HepG2 (cell line): ENCODE measurements around the gene ACSL5. TPM values are rescaled to one million over a fixed set of nuclear protein-coding genes. Genes with fewer than 3 reads are reported as not detected.

Experiments used
- AGO2 ChIP-seq: fragments of 200-400 bp; formaldehyde crosslinking; optimal IDR thresholded peaks from 2 replicates; pipeline ENCODE3; 2017; ENCODE audit warnings: mild to moderate bottlenecking, low read depth, low read length, moderate library complexity
- CREM ChIP-seq, 2 experiments: sonication (generic) in 1 of 2; formaldehyde crosslinking in 1 of 2; IDR thresholded peaks; 2 replicates each; pipeline versions ENCODE4 v1.4.0 to v1.6.1; 2016 to 2020; ENCODE audit warnings: antibody characterized with exemption in 1 of 2, mild to moderate bottlenecking in 1 of 2, missing genetic modification reagents in 1 of 2
- HES4 ChIP-seq: sonication (generic); formaldehyde crosslinking; IDR thresholded peaks from 2 replicates; pipeline ENCODE4 v1.9.0; 2021; ENCODE audit warnings: mild to moderate bottlenecking, missing genetic modification reagents, borderline replicate concordance
- IKZF1 ChIP-seq: fragments of 450-650 bp; IDR thresholded peaks from 2 replicates; pipeline ENCODE4 v1.7.1; 2016
- NCOA5 ChIP-seq: sonication (generic); formaldehyde crosslinking; IDR thresholded peaks from 2 replicates; pipeline ENCODE4 v1.4.0; 2020; ENCODE audit warnings: missing genetic modification reagents
- PPARG ChIP-seq: conservative IDR thresholded peaks from 2 replicates; pipeline ENCODE4 v1.6.1; 2016; ENCODE audit warnings: missing biosample characterization, missing genetic modification reagents
- REXO4 ChIP-seq: sonication (generic); formaldehyde crosslinking; IDR thresholded peaks from 2 replicates; pipeline ENCODE4 v1.8.0; 2022; ENCODE audit warnings: missing genetic modification reagents, mild to moderate bottlenecking, borderline replicate concordance
- RXRA ChIP-seq: sonication (generic); formaldehyde crosslinking; IDR thresholded peaks from 2 replicates; pipeline ENCODE4 v1.5.1; 2020; ENCODE audit warnings: missing genetic modification reagents
- SOX6 ChIP-seq, 2 experiments: fragments of 450-650 bp in 1 of 2; sonication (generic) in 1 of 2; formaldehyde crosslinking in 1 of 2; IDR thresholded peaks; 2 replicates each; pipeline versions ENCODE4 v1.4.0 to v1.6.1; 2017 to 2020; ENCODE audit warnings: antibody characterized with exemption in 1 of 2, mild to moderate bottlenecking in 1 of 2, missing genetic modification reagents in 1 of 2
- SPEN ChIP-seq: sonication (generic); formaldehyde crosslinking; IDR thresholded peaks from 2 replicates; pipeline ENCODE4 v1.5.1; 2020; ENCODE audit warnings: low read depth, mild to moderate bottlenecking, missing genetic modification reagents
- TAF15 ChIP-seq: fragments of 200-400 bp; formaldehyde crosslinking; IDR thresholded peaks from one replicate; pipeline ENCODE4 v1.6.1; 2018; ENCODE audit warnings: mild to moderate bottlenecking, low read depth, low read length; ENCODE audit not compliant: poor library complexity, severe bottlenecking
- THAP11 ChIP-seq: IDR thresholded peaks from 2 replicates; pipeline ENCODE4 v1.6.1; 2016; ENCODE audit warnings: missing biosample characterization, missing genetic modification reagents
- ZBTB1 ChIP-seq: sonication (generic); formaldehyde crosslinking; IDR thresholded peaks from 2 replicates; pipeline ENCODE4 v1.4.0; 2020; ENCODE audit warnings: missing genetic modification reagents, borderline replicate concordance
- ZNF292 ChIP-seq: sonication (generic); formaldehyde crosslinking; IDR thresholded peaks from 2 replicates; pipeline ENCODE4 v1.8.1; 2022; ENCODE audit warnings: mild to moderate bottlenecking, low read depth, missing genetic modification reagents, borderline replicate concordance
- ZNF333 ChIP-seq: sonication (generic); formaldehyde crosslinking; IDR thresholded peaks from 2 replicates; pipeline ENCODE4 v1.4.0; 2020; ENCODE audit warnings: mild to moderate bottlenecking, missing genetic modification reagents, borderline replicate concordance
- ZNF530 ChIP-seq: sonication (generic); formaldehyde crosslinking; IDR thresholded peaks from 2 replicates; pipeline ENCODE4 v1.5.0; 2020; ENCODE audit warnings: low read depth, mild to moderate bottlenecking, missing genetic modification reagents
- ZNF549 ChIP-seq: sonication (generic); formaldehyde crosslinking; IDR thresholded peaks from 2 replicates; pipeline ENCODE4 v1.5.0; 2020; ENCODE audit warnings: missing genetic modification reagents
- ZNF652 ChIP-seq: IDR thresholded peaks from 2 replicates; pipeline ENCODE4 v1.6.1; 2016; ENCODE audit warnings: low read depth, borderline replicate concordance
- polyA plus RNA-seq, 8 experiments: library from polyadenylated mRNA; depleted of rRNA in 3 of 8; stranded (reverse) in 7 of 8; unstranded in 1 of 8; fragments of >200 nt; fragmentation: Illumina TruSeq in 4 of 8; extraction: Trizol in 4 of 8; gene quantifications; 2 replicates each; pipeline versions ENCODE4 v1.2.1 to v1.2.3, GENCODE V29; 2011 to 2016; ENCODE audit warnings: low read depth in 4 of 8, missing spikeins in 1 of 8, mixed read lengths in 1 of 8; ENCODE audit not compliant: insufficient read depth in 1 of 8
- total RNA-seq, 5 experiments: library from RNA; depleted of rRNA; stranded (reverse); fragments of >200 nt; fragmentation: Illumina TruSeq; extraction: Trizol; gene quantifications; 2 replicates each; pipeline ENCODE4 v1.2.3, GENCODE V29; 2016; ENCODE audit warnings: low read depth in 1 of 5
- TF ChIP-seq, protein P1 (sequence below): sonication (generic); formaldehyde crosslinking; IDR thresholded peaks from 2 replicates; pipeline ENCODE4 v1.9.0; 2021; ENCODE audit warnings: missing genetic modification reagents, borderline replicate concordance
- TF ChIP-seq, protein P2 (sequence below): IDR thresholded peaks from 2 replicates; pipeline ENCODE4 v1.6.1; 2016; ENCODE audit warnings: low read depth, borderline replicate concordance
- TF ChIP-seq, protein P3 (sequence below): sonication (generic); formaldehyde crosslinking; IDR thresholded peaks from 2 replicates; pipeline ENCODE4 v1.5.0; 2020; ENCODE audit warnings: mild to moderate bottlenecking, missing genetic modification reagents
- TF ChIP-seq, protein P4 (sequence below): sonication (generic); formaldehyde crosslinking; IDR thresholded peaks from 2 replicates; pipeline ENCODE4 v1.8.1; 2023; ENCODE audit warnings: mild to moderate bottlenecking, inconsistent platforms, moderate library complexity, missing genetic modification reagents, borderline replicate concordance
- TF ChIP-seq, protein P5 (sequence below): sonication (generic); formaldehyde crosslinking; IDR thresholded peaks from 2 replicates; pipeline ENCODE4 v1.4.0; 2020; ENCODE audit warnings: missing genetic modification reagents
- TF ChIP-seq, protein P6 (sequence below): sonication (generic); formaldehyde crosslinking; IDR thresholded peaks from 2 replicates; pipeline ENCODE4 v1.4.0; 2020; ENCODE audit warnings: mild to moderate bottlenecking, missing genetic modification reagents, borderline replicate concordance

ACSL5 gene
- total and polyA plus RNA-seq, 2 of the 13 experiments (the other 11 are each of a cell fraction or from before 2014, with no cell fraction given) = 56.4 to 82.5 TPM

DNA sequence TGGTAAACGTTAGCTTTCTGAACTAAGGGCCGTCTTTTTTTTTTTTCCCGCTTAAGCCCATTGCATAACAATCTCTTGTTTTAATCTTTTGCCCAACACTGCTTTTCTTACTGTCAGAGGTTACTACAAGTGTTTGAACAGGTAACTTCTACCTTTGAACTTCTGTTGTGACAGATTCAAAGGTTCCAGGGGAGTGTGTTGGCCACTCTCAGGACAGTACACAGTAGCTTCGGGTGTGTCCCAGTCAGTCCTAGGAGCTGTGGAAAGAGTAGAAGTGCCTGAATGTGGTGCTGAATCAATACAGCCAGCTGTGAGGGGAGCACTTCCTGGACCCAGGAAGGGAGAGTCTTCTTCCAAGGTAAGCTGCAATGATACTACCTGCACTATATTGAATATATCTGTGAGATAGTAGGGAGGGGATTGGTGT, at the start of gene ACSL5 (continued):
- TF ChIP-seq IKZF1 (no peak), RXRA (peak; percentile 56; the same call in 1 of the 2 replicates), ZNF333 (CRISPR knock-in tag) (no peak), PPARG (CRISPR knock-in tag) (peak; percentile 72), REXO4 (CRISPR knock-in tag) (no peak), ZNF652 (CRISPR knock-in tag) (0 out of 2 replicates have a peak, but pooled peaks have one; percentile 15), ZNF292 (peak; percentile 82; the same call in 1 of the 2 replicates), CREM (IDR thresholded peaks at IDR 0.05) (peak; percentile 90), CREM (CRISPR knock-in tag; IDR thresholded peaks at IDR 0.05) (no peak), AGO2 (no peak), SOX6 (IDR thresholded peaks at IDR 0.05) (no peak), SOX6 (CRISPR knock-in tag; IDR thresholded peaks at IDR 0.05) (peak; percentile 96), SPEN (CRISPR knock-in tag) (no peak), THAP11 (CRISPR knock-in tag) (peak; percentile 75), ZNF549 (no peak), TAF15 (no peak), ZNF530 (CRISPR knock-in tag) (no peak), ZBTB1 (CRISPR knock-in tag) (no peak), HES4 (no peak), NCOA5 (CRISPR knock-in tag) (no peak)
- TF ChIP-seq, protein P1, sequence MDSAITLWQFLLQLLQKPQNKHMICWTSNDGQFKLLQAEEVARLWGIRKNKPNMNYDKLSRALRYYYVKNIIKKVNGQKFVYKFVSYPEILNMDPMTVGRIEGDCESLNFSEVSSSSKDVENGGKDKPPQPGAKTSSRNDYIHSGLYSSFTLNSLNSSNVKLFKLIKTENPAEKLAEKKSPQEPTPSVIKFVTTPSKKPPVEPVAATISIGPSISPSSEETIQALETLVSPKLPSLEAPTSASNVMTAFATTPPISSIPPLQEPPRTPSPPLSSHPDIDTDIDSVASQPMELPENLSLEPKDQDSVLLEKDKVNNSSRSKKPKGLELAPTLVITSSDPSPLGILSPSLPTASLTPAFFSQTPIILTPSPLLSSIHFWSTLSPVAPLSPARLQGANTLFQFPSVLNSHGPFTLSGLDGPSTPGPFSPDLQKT (CRISPR knock-in tag) = no peak
- TF ChIP-seq, protein P2, sequence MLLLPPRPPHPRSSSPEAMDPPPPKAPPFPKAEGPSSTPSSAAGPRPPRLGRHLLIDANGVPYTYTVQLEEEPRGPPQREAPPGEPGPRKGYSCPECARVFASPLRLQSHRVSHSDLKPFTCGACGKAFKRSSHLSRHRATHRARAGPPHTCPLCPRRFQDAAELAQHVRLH = no peak
- TF ChIP-seq, protein P3, sequence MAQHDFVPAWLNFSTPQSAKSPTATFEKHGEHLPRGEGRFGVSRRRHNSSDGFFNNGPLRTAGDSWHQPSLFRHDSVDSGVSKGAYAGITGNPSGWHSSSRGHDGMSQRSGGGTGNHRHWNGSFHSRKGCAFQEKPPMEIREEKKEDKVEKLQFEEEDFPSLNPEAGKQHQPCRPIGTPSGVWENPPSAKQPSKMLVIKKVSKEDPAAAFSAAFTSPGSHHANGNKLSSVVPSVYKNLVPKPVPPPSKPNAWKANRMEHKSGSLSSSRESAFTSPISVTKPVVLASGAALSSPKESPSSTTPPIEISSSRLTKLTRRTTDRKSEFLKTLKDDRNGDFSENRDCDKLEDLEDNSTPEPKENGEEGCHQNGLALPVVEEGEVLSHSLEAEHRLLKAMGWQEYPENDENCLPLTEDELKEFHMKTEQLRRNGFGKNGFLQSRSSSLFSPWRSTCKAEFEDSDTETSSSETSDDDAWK (CRISPR knock-in tag) = no peak
- TF ChIP-seq, protein P4, sequence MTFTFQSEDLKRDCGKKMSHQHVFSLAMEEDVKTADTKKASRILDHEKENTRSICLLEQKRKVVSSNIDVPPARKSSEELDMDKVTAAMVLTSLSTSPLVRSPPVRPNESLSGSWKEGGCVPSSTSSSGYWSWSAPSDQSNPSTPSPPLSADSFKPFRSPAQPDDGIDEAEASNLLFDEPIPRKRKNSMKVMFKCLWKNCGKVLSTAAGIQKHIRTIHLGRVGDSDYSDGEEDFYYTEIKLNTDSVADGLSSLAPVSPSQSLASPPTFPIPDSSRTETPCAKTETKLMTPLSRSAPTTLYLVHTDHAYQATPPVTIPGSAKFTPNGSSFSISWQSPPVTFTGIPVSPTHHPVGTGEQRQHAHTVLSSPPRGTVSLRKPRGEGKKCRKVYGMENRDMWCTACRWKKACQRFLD (CRISPR knock-in tag) = no peak
- TF ChIP-seq, protein P5, sequence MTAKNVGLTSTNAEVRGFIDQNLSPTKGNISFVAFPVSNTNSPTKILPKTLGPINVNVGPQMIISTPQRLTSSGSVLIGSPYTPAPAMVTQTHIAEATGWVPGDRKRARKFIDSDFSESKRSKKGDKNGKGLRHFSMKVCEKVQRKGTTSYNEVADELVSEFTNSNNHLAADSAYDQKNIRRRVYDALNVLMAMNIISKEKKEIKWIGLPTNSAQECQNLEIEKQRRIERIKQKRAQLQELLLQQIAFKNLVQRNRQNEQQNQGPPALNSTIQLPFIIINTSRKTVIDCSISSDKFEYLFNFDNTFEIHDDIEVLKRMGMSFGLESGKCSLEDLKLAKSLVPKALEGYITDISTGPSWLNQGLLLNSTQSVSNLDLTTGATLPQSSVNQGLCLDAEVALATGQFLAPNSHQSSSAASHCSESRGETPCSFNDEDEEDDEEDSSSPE (CRISPR knock-in tag) = peak; percentile 65; the same call in 1 of the 2 replicates
- TF ChIP-seq, protein P6, sequence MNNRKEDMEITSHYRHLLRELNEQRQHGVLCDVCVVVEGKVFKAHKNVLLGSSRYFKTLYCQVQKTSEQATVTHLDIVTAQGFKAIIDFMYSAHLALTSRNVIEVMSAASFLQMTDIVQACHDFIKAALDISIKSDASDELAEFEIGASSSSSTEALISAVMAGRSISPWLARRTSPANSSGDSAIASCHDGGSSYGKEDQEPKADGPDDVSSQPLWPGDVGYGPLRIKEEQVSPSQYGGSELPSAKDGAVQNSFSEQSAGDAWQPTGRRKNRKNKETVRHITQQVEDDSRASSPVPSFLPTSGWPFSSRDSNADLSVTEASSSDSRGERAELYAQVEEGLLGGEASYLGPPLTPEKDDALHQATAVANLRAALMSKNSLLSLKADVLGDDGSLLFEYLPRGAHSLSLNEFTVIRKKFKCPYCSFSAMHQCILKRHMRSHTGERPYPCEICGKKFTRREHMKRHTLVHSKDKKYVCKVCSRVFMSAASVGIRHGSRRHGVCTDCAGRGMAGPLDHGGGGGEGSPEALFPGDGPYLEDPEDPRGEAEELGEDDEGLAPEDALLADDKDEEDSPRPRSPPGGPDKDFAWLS (CRISPR knock-in tag) = no peak
